ENCODE data around the gene TMC2. TPM values are rescaled to one million over a fixed set of nuclear protein-coding genes. Genes with fewer than 3 reads are reported as not detected.

The TMC2 gene
- total and polyA plus RNA-seq, 2 of the 8 experiments (the other 6 are each of a cell fraction or from before 2014, with no cell fraction given) = not detected

DNA sequence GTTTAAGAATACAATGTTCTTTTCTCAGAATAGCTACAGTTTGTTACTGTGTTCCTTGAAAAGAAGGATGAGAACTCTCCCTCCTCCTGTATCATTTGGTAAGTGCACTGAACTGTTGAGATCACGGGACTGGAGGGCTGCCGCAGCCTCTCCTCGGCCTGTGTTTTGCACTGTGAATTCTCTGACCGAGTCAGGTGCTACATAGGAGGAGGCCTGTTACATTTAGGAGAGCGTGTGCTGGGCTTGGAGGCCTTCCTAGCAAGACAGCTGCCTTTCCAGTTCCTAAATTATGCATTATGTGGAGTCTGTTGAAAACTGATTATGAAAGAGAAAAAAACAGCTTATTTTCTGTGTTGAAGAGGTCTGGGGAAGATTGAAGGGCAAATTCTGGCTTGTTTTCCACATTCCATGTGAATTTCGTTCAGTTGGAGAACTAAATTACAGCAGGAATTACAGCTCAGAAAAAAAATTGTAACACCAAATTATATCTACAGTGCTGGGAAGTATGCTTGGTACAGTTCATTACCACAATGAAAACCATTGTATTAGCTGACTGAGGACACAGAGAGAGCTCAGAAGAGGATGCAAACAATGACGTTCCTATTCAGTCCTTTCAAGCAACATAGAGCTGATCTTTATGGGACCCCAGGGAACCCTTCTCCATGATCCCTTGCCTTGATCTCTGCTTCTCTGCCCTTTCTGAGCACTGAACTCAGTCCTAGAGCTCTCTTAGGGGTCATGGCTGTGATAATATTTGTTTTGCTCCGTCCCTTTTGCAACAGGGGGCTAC, 2.8 kb downstream of the TMC2 start (continued):
- TF ChIP-seq, protein P1, sequence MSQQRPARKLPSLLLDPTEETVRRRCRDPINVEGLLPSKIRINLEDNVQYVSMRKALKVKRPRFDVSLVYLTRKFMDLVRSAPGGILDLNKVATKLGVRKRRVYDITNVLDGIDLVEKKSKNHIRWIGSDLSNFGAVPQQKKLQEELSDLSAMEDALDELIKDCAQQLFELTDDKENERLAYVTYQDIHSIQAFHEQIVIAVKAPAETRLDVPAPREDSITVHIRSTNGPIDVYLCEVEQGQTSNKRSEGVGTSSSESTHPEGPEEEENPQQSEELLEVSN (IDR thresholded peaks at IDR 0.05) = no peak
- no peak for TF ChIP-seq CBX5 (IDR thresholded peaks at IDR 0.05; ENCODE audit: low read depth, low read length)
- no peak for TF ChIP-seq SUZ12 (IDR thresholded peaks at IDR 0.05; ENCODE audit: low read length)
- no peak for TF ChIP-seq CHD1 (IDR thresholded peaks at IDR 0.05; ENCODE audit: low read depth, low read length)
- no peak for TF ChIP-seq SIN3A (conservative IDR thresholded peaks at IDR 0.05 in 1 of 2, IDR thresholded peaks at IDR 0.05 in 1 of 2; ENCODE audit: low read depth in 1 of 2, low read length in 2 of 2)

Data from H1 (cell line).